ENCODE data around the gene FGG. TPM values are rescaled to one million over a fixed set of nuclear protein-coding genes. Genes with fewer than 3 reads are reported as not detected.

Gene FGG
- total RNA-seq: not detected

- DNase-seq (ENCODE audit: extremely low spot score): no peak
- TF ChIP-seq POLR2A (IDR thresholded peaks at IDR 0.05; ENCODE audit: low read depth) (no peak), EP300 (IDR thresholded peaks at IDR 0.05) (no peak), POLR2AphosphoS5 (IDR thresholded peaks at IDR 0.05) (no peak), CTCF (IDR thresholded peaks at IDR 0.05) (no peak)
- H3K27me3 ChIP-seq: peaks cover 0 to 8% (median 0%) of the 10 kb centered on the region in 4 donors
- H3K36me3 ChIP-seq: no peaks in the 10 kb centered on the region
- 83% methylated on average over 7 of the region's 7 CpGs for WGBS
- intact Hi-C loops (cut with DNase I): no loop called here
- no peaks in the 10 kb centered on the region for H3K4me1 ChIP-seq
- H3K9me3 ChIP-seq: no peaks in the 10 kb centered on the region
- no peak within 1 kb of the TSS for H3K27ac ChIP-seq (replicated peaks in 1 of 4)
- no peak within 1 kb of the TSS for H3K4me3 ChIP-seq
Observed at GRCh38 chr4:154612472-154613414, at the start of gene FGG. FGG (minus strand) TSS chr4:154612656; CDS start chr4:154612609, 47 bp downstream.

GRCh38 chr4:154660052-154660451, 47.6 kb upstream of the FGG start:
- Histone ChIP-seq H3K4me1 (peaks cover 0 to 15% (median 12%) of the 10 kb centered on the region in 4 donors), H3K9me3 (no peaks in the 10 kb centered on the region), H3K4me3 (no peak overlapping the region), H3K27ac (replicated peaks in 1 of 4) (peak overlapping the region in 1 of 4 donors; percentile 22), H3K36me3 (no peaks in the 10 kb centered on the region), H3K27me3 (no peaks in the 10 kb centered on the region)
- TF ChIP-seq POLR2A (IDR thresholded peaks at IDR 0.05; ENCODE audit: low read depth) (no peak), POLR2AphosphoS5 (IDR thresholded peaks at IDR 0.05) (no peak), EP300 (IDR thresholded peaks at IDR 0.05) (no peak), CTCF (IDR thresholded peaks at IDR 0.05) (no peak)
- WGBS: 10% methylated on average over 3 of the region's 3 CpGs
- no peak for DNase-seq (ENCODE audit: extremely low spot score)
- intact Hi-C loops (cut with DNase I): no loop called here

- no peaks in the 10 kb centered on the region for H3K9me3 ChIP-seq
- 79% methylated on average over 11 of the region's 11 CpGs for WGBS
- intact Hi-C loops (cut with DNase I): no loop called here
- no peak for TF ChIP-seq POLR2AphosphoS5 (IDR thresholded peaks at IDR 0.05)
- no peak for TF ChIP-seq CTCF (IDR thresholded peaks at IDR 0.05)
- TF ChIP-seq EP300 (IDR thresholded peaks at IDR 0.05): no peak
- TF ChIP-seq POLR2A (IDR thresholded peaks at IDR 0.05; ENCODE audit: low read depth): no peak
- H3K27ac ChIP-seq (replicated peaks in 1 of 4): peak overlapping the region in 1 of 4 donors; percentile 22
- H3K4me1 ChIP-seq: peaks cover 0 to 15% (median 12%) of the 10 kb centered on the region in 4 donors
- H3K27me3 ChIP-seq: no peaks in the 10 kb centered on the region
- H3K36me3 ChIP-seq: no peaks in the 10 kb centered on the region
- no peak for DNase-seq (ENCODE audit: extremely low spot score)
- no peak overlapping the region for H3K4me3 ChIP-seq
Observed at GRCh38 chr4:154658680-154659405, 46.4 kb upstream of the FGG start.

GRCh38 chr4:154643493-154643892, 31.0 kb upstream of the FGG start:
- no peaks in the 10 kb centered on the region for H3K4me1 ChIP-seq
- intact Hi-C loops (cut with DNase I): no loop called here
- no peaks in the 10 kb centered on the region for H3K36me3 ChIP-seq
- no peaks in the 10 kb centered on the region for H3K27me3 ChIP-seq
- no peak overlapping the region for H3K27ac ChIP-seq (replicated peaks in 1 of 4)
- no peak overlapping the region for H3K4me3 ChIP-seq
- WGBS: 74% methylated on average over 2 of the region's 2 CpGs
- no peak for DNase-seq (ENCODE audit: extremely low spot score)
- TF ChIP-seq POLR2A (IDR thresholded peaks at IDR 0.05; ENCODE audit: low read depth): no peak
- TF ChIP-seq CTCF (IDR thresholded peaks at IDR 0.05): no peak
- TF ChIP-seq EP300 (IDR thresholded peaks at IDR 0.05): no peak
- no peak for TF ChIP-seq POLR2AphosphoS5 (IDR thresholded peaks at IDR 0.05)
- H3K9me3 ChIP-seq: no peaks in the 10 kb centered on the region
